Immature natural killer cell (primary cell): ENCODE results near the gene DEFB132. TPM values are rescaled to one million over a fixed set of nuclear protein-coding genes. Genes with fewer than 3 reads are reported as not detected.
A peak's percentile ranks its signal among the peaks of the same experiment; 100 is the strongest.

ENCODE experiments used
- DNase-seq, 3 donors: peaks; one replicate each; pipeline ENCODE4 v3.0.0; 2022; ENCODE audit warnings: mixed read lengths in 1 of 3
- H3K27ac Mint-ChIP-seq, 6 donors: one replicate each; pipeline ENCODE4 v1.8.0; 2020; ENCODE audit warnings: mixed read lengths in 6 of 6, mild to moderate bottlenecking in 5 of 6, inconsistent platforms in 4 of 6, moderate library complexity in 3 of 6
- H3K27me3 Mint-ChIP-seq, 3 donors: one replicate each; pipeline ENCODE4 v1.8.0; 2020 to 2021; ENCODE audit warnings: low read depth in 3 of 3, mild to moderate bottlenecking in 3 of 3, mixed read lengths in 3 of 3, moderate library complexity in 3 of 3, inconsistent platforms in 1 of 3
- H3K36me3 Mint-ChIP-seq, 3 donors: one replicate each; pipeline ENCODE4 v1.8.0; 2020; ENCODE audit warnings: mixed read lengths in 3 of 3, inconsistent platforms in 2 of 3, mild to moderate bottlenecking in 2 of 3
- H3K4me1 Mint-ChIP-seq, 2 donors: one replicate each; pipeline ENCODE4 v1.8.0; 2020; ENCODE audit warnings: inconsistent platforms in 2 of 2, mild to moderate bottlenecking in 2 of 2, mixed read lengths in 2 of 2, moderate library complexity in 1 of 2
- H3K4me3 Mint-ChIP-seq, 5 donors: one replicate each; pipeline ENCODE4 v1.8.0; 2020; ENCODE audit warnings: mild to moderate bottlenecking in 5 of 5, mixed read lengths in 5 of 5, inconsistent platforms in 3 of 5, moderate library complexity in 3 of 5
- H3K9me3 Mint-ChIP-seq, 6 donors: one replicate each; pipeline ENCODE4 v1.8.0; 2020; ENCODE audit warnings: mild to moderate bottlenecking in 6 of 6, mixed read lengths in 6 of 6, inconsistent platforms in 4 of 6, moderate library complexity in 3 of 6
- polyA plus RNA-seq, 3 donors: library from polyadenylated mRNA; unstranded; fragments of 300-500 nt; fragmentation: Illumina TruSeq; gene quantifications; one replicate each; pipeline ENCODE4 v1.2.3, GENCODE V29; 2021

DEFB132 gene
- polyA plus RNA-seq, 3 donors from 2014 or later: not detected

- Mint-ChIP-seq H3K4me3 (peak overlapping the region; percentile 78 to 87 (median 82)), H3K4me1 (peaks cover 15 to 23% of the 10 kb centered on the region in 2 donors), H3K27me3 (peaks cover 3 to 6% (median 5%) of the 10 kb centered on the region in 3 donors), H3K9me3 (no peaks in the 10 kb centered on the region), H3K36me3 (peaks cover 0 to 3% (median 0%) of the 10 kb centered on the region in 3 donors), H3K27ac (peak overlapping the region in 3 of 6 donors; percentile 71 to 81 (median 73))
- DNase-seq: no peak
Observed at GRCh38 chr20:310645-311044, 53.1 kb downstream of the DEFB132 start.

Other genes with a start within 250 kb of the DEFB132 start
- gene DEFB125, start 170.1 kb upstream of the DEFB132 start, polyA plus RNA-seq: not detected
- not detected for gene DEFB126, start 115.1 kb upstream of the DEFB132 start, polyA plus RNA-seq
- not detected for gene DEFB127, start 100.3 kb upstream of the DEFB132 start, polyA plus RNA-seq
- not detected for gene DEFB128, start 68.0 kb upstream of the DEFB132 start, polyA plus RNA-seq
- not detected for gene DEFB129, start 30.5 kb upstream of the DEFB132 start, polyA plus RNA-seq
- gene C20orf96, start 33.0 kb downstream of the DEFB132 start, polyA plus RNA-seq: under 1 TPM; 0.23 to 0.50 (median 0.32) TPM
- 10 to 100 TPM in 1 of 3 donors, 1 to 10 TPM in 2; 2.1 to 14.0 (median 6.1) TPM for gene ZCCHC3, start 39.8 kb downstream of the DEFB132 start, polyA plus RNA-seq
- gene SOX12, start 67.8 kb downstream of the DEFB132 start, polyA plus RNA-seq: under 1 TPM; 0.08 to 0.27 (median 0.21) TPM
- 1 to 10 TPM; 6.7 to 8.9 (median 7.1) TPM for gene NRSN2, start 89.4 kb downstream of the DEFB132 start, polyA plus RNA-seq
- 10 to 100 TPM; 17.0 to 27.6 (median 25.0) TPM for gene TRIB3, start 123.0 kb downstream of the DEFB132 start, polyA plus RNA-seq
- gene RBCK1, start 150.6 kb downstream of the DEFB132 start, polyA plus RNA-seq: 100 to 1,000 TPM; 110 to 131 (median 126) TPM
- gene TBC1D20, start 204.8 kb downstream of the DEFB132 start, polyA plus RNA-seq: 10 to 100 TPM; 19.4 to 38.3 (median 33.2) TPM